Sigmoid colon (tissue), 7 donors: ENCODE measurements around the gene CEMIP. TPM values are rescaled to one million over a fixed set of nuclear protein-coding genes. Genes with fewer than 3 reads are reported as not detected.
A peak's percentile ranks its signal among the peaks of the same experiment; 100 is the strongest.

ENCODE experiments used
- DNase-seq: peaks from one replicate; pipeline ENCODE4 v3.0.0-alpha.2; 2019
- H3K27ac ChIP-seq, 4 donors: fragments of 200-600 bp; sonication (generic); one replicate each; pipeline ENCODE4 v1.5.1; 2016 to 2019; ENCODE audit warnings: mild to moderate bottlenecking in 1 of 4
- H3K27me3 ChIP-seq, 3 donors: fragments of 200-600 bp; sonication (generic); one replicate each; pipeline ENCODE4 v1.5.1; 2019; ENCODE audit warnings: mild to moderate bottlenecking in 1 of 3
- H3K36me3 ChIP-seq, 4 donors: fragments of 200-600 bp; sonication (generic); one replicate each; pipeline ENCODE4 v1.5.1; 2016 to 2019
- H3K4me1 ChIP-seq, 4 donors: fragments of 200-600 bp; sonication (generic); one replicate each; pipeline ENCODE4 v1.5.1; 2017 to 2019
- H3K4me3 ChIP-seq, 4 donors: fragments of 200-600 bp; sonication (generic); one replicate each; pipeline ENCODE4 v1.5.1; 2017 to 2019; ENCODE audit warnings: mild to moderate bottlenecking in 2 of 4, moderate library complexity in 1 of 4
- H3K9me3 ChIP-seq, 4 donors: fragments of 200-600 bp in 3 of 4; sonication (generic) in 3 of 4; one replicate each; pipeline versions ENCODE4 v1.5.1 to v1.6.1; 2013 to 2019
- EP300 ChIP-seq, 4 donors: sonication (generic); formaldehyde crosslinking; IDR thresholded peaks; one replicate each; pipeline ENCODE4 v1.6.1; 2017; ENCODE audit warnings: antibody characterized with exemption in 4 of 4
- POLR2A ChIP-seq, 2 donors: fragments of 450-650 bp; IDR thresholded peaks; one replicate each; pipeline ENCODE4 v1.6.1; 2016; ENCODE audit warnings: antibody characterized with exemption in 2 of 2, mild to moderate bottlenecking in 2 of 2, moderate library complexity in 2 of 2
- POLR2AphosphoS5 ChIP-seq, 4 donors: sonication (generic); formaldehyde crosslinking; IDR thresholded peaks; one replicate each; pipeline ENCODE4 v1.6.1; 2017; ENCODE audit warnings: antibody characterized with exemption in 4 of 4
- WGBS, 2 donors: extraction: QIAGEN DNeasy Blood & Tissue Kit; methylation state at CpG; one replicate each; pipeline ENCODE4 v1.1.7; 2013; 5-methylcytosine and 5-hydroxymethylcytosine counted together
- intact Hi-C: fragments of 100-400 bp; cut with DNase I; formaldehyde crosslinking; loops from one replicate; pipeline ENCODE4 v1.15.1; 2023
- polyA plus RNA-seq, 3 donors: library from polyadenylated mRNA; stranded (reverse); fragments of 200-250 nt; gene quantifications; one replicate each; pipeline ENCODE4 v1.2.3, GENCODE V29; 2013
- total RNA-seq, 4 donors: library from RNA; depleted of rRNA; stranded (reverse); fragments of >200 nt; gene quantifications; one replicate each; pipeline ENCODE4 v1.1.0, GENCODE V29; 2016
- TF ChIP-seq, protein P1 (sequence below), 4 experiments: fragments of 450-650 bp in 3 of 4; fragments of 200-600 bp in 1 of 4; IDR thresholded peaks; one replicate each; pipeline ENCODE4 v1.5.1; 2016 to 2019; ENCODE audit warnings: antibody characterized with exemption in 4 of 4, mild to moderate bottlenecking in 3 of 4, moderate library complexity in 2 of 4
- donor health status: healthy with polysubstance abuse.
- donor health status: Bipolar disorder and iron deficiency.
- donor health status: healthy.

The CEMIP gene
- total and polyA plus RNA-seq, 7 donors = under 0.01 to 2.1 (median under 0.01) TPM; not detected in 2

DNA sequence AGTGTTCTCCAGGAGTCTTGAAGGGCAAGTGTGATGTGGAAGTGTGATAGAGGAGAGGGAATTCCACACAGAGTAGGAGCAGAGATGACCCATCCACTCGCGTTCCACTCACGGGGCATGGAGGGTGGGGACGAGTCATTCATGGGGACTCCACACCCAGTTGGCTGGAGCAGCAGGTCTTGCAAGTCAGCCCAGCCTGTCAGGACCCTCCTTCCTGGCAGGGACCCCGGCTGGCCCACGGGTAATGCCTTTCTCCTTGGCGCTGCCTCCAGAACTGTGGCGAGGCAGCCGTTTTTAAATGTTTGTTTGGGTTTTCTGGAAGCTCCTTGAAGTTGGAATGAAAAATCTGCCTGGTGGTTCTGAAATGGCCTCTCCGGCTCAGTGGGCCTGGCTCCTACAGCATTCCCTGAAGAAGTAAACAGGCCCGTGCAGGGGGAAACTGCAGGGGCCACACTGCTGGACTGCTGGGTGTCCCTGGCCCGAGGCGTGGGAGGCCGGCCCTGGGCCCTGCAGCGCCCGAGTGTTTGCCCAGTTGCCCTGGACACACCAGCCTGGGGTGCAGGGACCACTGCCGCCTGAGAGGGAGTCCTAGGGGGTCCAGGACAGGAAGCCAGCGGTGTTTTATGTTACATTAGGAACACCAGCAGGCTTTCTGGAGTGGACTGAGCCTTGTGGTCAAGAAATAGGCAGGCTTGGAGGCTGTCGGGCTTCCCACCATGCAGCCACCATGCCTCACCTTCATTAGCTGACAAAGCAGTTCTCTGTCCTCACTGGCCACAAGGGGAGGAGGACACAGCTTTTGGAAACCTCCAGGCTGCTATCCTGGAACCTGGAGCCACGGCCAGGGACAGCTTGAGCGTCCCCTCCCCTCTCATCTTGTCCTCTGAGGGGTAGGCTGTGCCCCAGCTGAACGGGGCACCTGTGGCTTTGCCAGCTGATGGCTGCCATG, 61.3 kb downstream of the CEMIP start:
- H3K36me3 ChIP-seq = no peaks in the 10 kb centered on the region
- no peak for DNase-seq
- TF ChIP-seq EP300 (IDR thresholded peaks at IDR 0.05) (no peak), POLR2A (IDR thresholded peaks at IDR 0.05) (no peak), POLR2AphosphoS5 (IDR thresholded peaks at IDR 0.05) (no peak)
- TF ChIP-seq, protein P1, sequence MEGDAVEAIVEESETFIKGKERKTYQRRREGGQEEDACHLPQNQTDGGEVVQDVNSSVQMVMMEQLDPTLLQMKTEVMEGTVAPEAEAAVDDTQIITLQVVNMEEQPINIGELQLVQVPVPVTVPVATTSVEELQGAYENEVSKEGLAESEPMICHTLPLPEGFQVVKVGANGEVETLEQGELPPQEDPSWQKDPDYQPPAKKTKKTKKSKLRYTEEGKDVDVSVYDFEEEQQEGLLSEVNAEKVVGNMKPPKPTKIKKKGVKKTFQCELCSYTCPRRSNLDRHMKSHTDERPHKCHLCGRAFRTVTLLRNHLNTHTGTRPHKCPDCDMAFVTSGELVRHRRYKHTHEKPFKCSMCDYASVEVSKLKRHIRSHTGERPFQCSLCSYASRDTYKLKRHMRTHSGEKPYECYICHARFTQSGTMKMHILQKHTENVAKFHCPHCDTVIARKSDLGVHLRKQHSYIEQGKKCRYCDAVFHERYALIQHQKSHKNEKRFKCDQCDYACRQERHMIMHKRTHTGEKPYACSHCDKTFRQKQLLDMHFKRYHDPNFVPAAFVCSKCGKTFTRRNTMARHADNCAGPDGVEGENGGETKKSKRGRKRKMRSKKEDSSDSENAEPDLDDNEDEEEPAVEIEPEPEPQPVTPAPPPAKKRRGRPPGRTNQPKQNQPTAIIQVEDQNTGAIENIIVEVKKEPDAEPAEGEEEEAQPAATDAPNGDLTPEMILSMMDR (IDR thresholded peaks at IDR 0.05) = no peak
- H3K27me3 ChIP-seq = no peaks in the 10 kb centered on the region
- peak overlapping the region in 2 of 4 donors; percentile 35 to 51 for H3K27ac ChIP-seq
- no peaks in the 10 kb centered on the region for H3K9me3 ChIP-seq
- no peak overlapping the region for H3K4me3 ChIP-seq
- intact Hi-C loops = no loop called here
- 73 to 80% methylated on average over 22 of the region's 22 CpGs for WGBS, 2 donors
- H3K4me1 ChIP-seq = peaks cover 0 to 38% (median 13%) of the 10 kb centered on the region in 4 donors

DNA sequence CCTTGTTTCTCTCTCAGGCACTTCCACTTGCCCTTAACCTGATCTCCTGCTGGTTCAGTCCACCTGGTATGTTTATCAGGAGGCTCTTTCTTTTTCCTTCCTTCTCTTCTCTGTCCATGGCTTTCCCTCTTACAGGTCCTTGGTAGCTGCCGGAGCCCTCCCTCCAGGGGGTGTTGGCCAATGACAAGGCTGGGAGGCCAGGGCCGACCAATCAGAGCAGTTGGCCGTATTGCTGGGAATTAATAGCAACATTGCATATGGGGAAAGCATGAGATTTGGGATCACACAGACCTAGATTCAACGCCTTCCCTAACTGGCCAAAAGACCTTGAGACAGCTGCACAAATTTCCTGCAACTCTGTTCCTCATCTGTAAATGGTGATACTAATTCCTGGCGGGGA, 62.4 kb downstream of the CEMIP start:
- intact Hi-C loops = no loop called here
- no peaks in the 10 kb centered on the region for H3K27me3 ChIP-seq
- H3K4me3 ChIP-seq = no peak overlapping the region
- TF ChIP-seq EP300 (IDR thresholded peaks at IDR 0.05) = no peak
- no peaks in the 10 kb centered on the region for H3K9me3 ChIP-seq
- H3K27ac ChIP-seq = no peak overlapping the region
- peaks cover 0 to 27% (median 13%) of the 10 kb centered on the region in 4 donors for H3K4me1 ChIP-seq
- DNase-seq = no peak
- H3K36me3 ChIP-seq = no peaks in the 10 kb centered on the region
- 93 to 95% methylated on average over 5 of the region's 5 CpGs for WGBS, 2 donors

DNA sequence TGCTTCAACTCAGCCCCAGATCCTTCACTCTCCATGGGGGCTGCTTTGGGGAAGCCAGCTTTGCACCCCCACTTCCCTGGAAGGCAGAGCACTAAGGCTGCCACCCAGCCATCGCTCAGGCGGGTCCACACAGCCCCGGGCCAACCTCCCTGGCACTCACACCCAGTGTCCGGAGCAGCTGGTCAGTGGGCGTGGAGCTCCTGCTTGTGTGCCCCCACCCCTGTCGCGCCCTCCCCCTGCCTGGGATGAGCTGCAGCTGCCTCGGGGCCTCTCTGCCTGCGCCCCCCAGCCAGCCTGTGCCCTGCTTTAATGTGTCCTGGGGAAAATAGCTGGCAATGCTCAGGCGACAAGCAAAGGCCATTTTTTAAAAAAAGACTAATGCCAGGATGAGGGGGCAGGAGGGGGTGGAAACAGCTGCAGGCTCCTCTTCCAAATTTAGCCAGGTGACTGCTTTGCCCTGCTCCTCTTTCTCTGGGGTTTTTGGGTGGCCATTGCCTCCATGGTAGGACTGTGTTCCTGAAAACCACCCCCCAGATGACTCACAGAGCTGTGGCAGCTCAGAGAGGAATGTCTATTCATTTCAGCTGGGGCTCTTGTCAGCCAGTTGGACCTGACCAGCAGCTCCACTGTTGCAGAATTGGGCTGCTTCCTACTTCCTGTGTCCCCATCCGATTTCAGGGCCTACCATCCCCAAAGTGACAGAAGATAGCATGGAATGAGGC, 65.0 kb downstream of the CEMIP start:
- Histone ChIP-seq H3K27ac (no peak overlapping the region), H3K4me1 (peaks cover 0 to 26% (median 14%) of the 10 kb centered on the region in 4 donors), H3K36me3 (no peaks in the 10 kb centered on the region), H3K4me3 (no peak overlapping the region), H3K27me3 (no peaks in the 10 kb centered on the region), H3K9me3 (no peaks in the 10 kb centered on the region)
- intact Hi-C loops = no loop called here
- no peak for DNase-seq
- TF ChIP-seq POLR2A (IDR thresholded peaks at IDR 0.05) (no peak), POLR2AphosphoS5 (IDR thresholded peaks at IDR 0.05) (no peak)
- 71 to 82% methylated on average over 11 of the region's 11 CpGs for WGBS, 2 donors

DNA sequence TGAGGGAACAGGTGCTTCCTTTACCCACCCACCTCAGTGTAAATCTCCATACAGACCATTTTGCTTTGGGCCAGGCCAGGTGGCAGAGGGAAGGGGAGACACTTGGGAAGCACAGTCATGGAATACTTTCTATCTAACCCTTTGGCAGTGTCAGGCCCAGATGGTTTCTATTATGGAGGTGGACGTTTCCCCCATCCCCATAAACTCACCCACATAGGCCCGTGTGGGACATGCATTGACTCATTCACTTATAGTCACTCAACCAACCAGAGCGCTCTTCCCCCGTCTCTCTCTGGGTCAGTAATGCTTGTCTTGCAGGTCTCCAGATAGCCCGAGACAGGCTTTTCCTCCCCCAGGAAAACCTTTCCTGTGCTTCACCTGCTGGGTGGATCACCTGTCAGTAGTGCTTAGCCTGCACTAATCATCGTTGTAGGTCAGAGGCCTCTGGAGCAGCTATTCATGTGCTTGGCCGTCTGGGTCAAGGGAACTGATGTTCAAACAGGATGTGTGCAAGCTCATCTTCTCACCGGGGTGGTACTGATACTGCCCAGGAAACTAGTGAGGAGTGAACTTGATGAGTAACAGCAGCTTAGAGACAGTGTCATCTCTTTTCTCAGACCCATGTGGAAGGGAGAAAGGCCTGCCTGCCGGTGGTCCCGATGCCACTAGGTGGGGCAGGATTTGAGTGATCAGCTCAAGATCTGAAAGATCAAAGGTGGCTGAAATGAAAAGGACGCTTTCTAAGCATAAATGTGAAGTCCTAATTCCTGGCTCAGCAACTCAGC, 67.1 kb downstream of the CEMIP start:
- Histone ChIP-seq H3K27ac (no peak overlapping the region), H3K27me3 (no peaks in the 10 kb centered on the region), H3K36me3 (no peaks in the 10 kb centered on the region), H3K4me3 (no peak overlapping the region), H3K4me1 (peaks cover 0 to 14% (median 5%) of the 10 kb centered on the region in 4 donors), H3K9me3 (no peaks in the 10 kb centered on the region)
- WGBS, 2 donors = 80 to 81% methylated on average over 11 of the region's 11 CpGs
- DNase-seq = no peak
- no peak for TF ChIP-seq POLR2A (IDR thresholded peaks at IDR 0.05)
- no peak for TF ChIP-seq EP300 (IDR thresholded peaks at IDR 0.05)
- TF ChIP-seq, protein P1 (IDR thresholded peaks at IDR 0.05) = no peak
- TF ChIP-seq POLR2AphosphoS5 (IDR thresholded peaks at IDR 0.05) = no peak
- intact Hi-C loops = no loop called here

DNA sequence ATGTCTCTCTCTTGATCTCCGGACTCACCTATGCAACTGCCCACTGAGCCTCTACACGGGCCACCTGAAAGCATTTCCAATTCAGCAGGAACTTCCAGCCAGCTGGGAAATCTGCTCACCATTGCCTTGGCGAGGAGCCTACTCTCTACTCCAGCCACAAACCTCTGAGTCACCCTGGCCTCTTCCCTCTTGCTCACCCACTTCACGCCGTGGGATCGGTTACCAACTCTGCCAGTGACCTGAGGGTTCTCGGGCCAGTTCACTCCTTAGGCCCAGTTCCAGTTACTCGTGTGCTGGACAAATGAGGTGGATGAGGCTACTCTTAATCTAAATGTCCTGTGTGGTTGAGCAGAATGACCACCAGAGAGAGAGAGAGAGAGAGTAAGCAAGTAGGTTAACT, 70.1 kb downstream of the CEMIP start:
- Histone ChIP-seq H3K27me3 (no peaks in the 10 kb centered on the region), H3K27ac (no peak overlapping the region), H3K36me3 (no peaks in the 10 kb centered on the region), H3K9me3 (no peaks in the 10 kb centered on the region), H3K4me1 (peaks cover 0 to 17% (median 11%) of the 10 kb centered on the region in 4 donors), H3K4me3 (no peak overlapping the region)
- no peak for TF ChIP-seq POLR2A (IDR thresholded peaks at IDR 0.05)
- no peak for TF ChIP-seq EP300 (IDR thresholded peaks at IDR 0.05)
- TF ChIP-seq POLR2AphosphoS5 (IDR thresholded peaks at IDR 0.05) = no peak
- TF ChIP-seq, protein P1 (IDR thresholded peaks at IDR 0.05) = no peak
- WGBS, 2 donors = 69 to 75% methylated on average over 8 of the region's 8 CpGs
- intact Hi-C loops = no loop called here
- DNase-seq = no peak
